HEK293T (cell line): ENCODE data around the gene EPHB2.

Source experiments
- ARNT ChIP-seq: fragments of 450-650 bp; IDR thresholded peaks from 2 replicates; pipeline ENCODE4 v1.6.1; 2017; ENCODE audit warnings: mild to moderate bottlenecking
- CTBP1 ChIP-seq: fragments of 450-650 bp; IDR thresholded peaks from 2 replicates; pipeline ENCODE4 v1.6.1; 2016; ENCODE audit warnings: borderline replicate concordance
- ELF4 ChIP-seq: fragments of 450-650 bp; IDR thresholded peaks from 2 replicates; pipeline ENCODE4 v1.6.1; 2017; ENCODE audit warnings: antibody characterized with exemption
- FOXA1 ChIP-seq: fragments of 450-650 bp; IDR thresholded peaks from 2 replicates; pipeline ENCODE4 v1.6.1; 2016; ENCODE audit warnings: mild to moderate bottlenecking
- FOXK2 ChIP-seq: fragments of 450-650 bp; IDR thresholded peaks from 2 replicates; pipeline ENCODE4 v1.6.1; 2016; ENCODE audit warnings: mild to moderate bottlenecking
- FOXM1 ChIP-seq: fragments of 450-650 bp; IDR thresholded peaks from 2 replicates; pipeline ENCODE4 v1.6.1; 2017; ENCODE audit warnings: mild to moderate bottlenecking, borderline replicate concordance
- HDGF ChIP-seq: fragments of 450-650 bp; IDR thresholded peaks from 2 replicates; pipeline ENCODE4 v1.6.1; 2017; ENCODE audit warnings: antibody characterized with exemption, borderline replicate concordance
- LEF1 ChIP-seq: fragments of 450-650 bp; IDR thresholded peaks from 2 replicates; pipeline ENCODE4 v1.6.1; 2017; ENCODE audit warnings: mild to moderate bottlenecking, borderline replicate concordance
- NFRKB ChIP-seq: fragments of 450-650 bp; IDR thresholded peaks from 2 replicates; pipeline ENCODE4 v1.6.1; 2016; ENCODE audit warnings: mild to moderate bottlenecking, moderate library complexity
- SP1 ChIP-seq: fragments of 450-650 bp; IDR thresholded peaks from 2 replicates; pipeline ENCODE4 v1.6.1; 2017
- SUZ12 ChIP-seq: fragments of 450-650 bp; IDR thresholded peaks from 2 replicates; pipeline ENCODE4 v1.6.1; 2016; ENCODE audit warnings: mild to moderate bottlenecking
- TARDBP ChIP-seq: fragments of 450-650 bp; IDR thresholded peaks from 2 replicates; pipeline ENCODE4 v1.6.1; 2016
- ZNF384 ChIP-seq: fragments of 450-650 bp; IDR thresholded peaks from 2 replicates; pipeline ENCODE4 v1.6.1; 2016
- TF ChIP-seq, protein P1 (sequence below): fragments of 450-650 bp; IDR thresholded peaks from 2 replicates; pipeline ENCODE4 v1.6.1; 2016

DNA sequence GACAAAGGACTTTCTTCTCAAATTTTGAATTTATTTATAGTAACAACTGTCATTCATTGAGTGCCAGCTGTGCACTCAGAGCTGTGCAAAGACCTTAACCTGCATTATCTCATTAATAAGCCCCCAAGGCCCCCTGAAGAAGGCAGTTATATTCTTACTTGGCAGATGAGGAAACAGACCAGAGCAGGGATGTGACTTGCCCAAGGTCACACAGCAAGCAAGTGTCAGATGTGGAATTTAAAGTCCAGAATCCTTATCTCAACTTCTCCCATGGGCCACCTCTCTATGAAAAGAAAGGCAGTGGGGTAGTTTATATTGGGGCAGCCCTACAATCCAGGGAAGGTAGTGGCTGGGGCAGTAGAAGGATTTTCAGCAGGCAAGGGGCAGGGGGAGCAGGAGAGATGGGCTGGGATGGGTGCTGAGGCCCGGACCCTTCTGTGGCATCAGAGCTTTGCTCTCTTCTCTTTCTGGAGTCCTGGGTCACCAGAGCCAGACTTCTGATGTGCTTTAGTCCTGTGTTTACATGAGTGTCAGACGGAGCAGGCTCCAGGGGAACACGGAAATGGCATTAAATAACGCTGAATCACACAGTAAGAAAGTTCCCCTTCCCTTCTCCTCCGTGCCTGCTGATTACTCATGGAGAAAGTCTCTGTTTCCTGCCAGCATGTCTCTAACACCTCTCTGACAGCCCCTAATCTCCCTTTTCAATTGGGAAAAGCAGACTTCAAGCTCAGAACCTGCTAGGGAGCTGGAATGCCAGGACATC is 39.5 kb downstream of the EPHB2 start:
- TF ChIP-seq SUZ12 (no peak), ELF4 (no peak), FOXA1 (no peak), FOXK2 (no peak), TARDBP (no peak), HDGF (no peak), ZNF384 (no peak), SP1 (no peak), ARNT (no peak), FOXM1 (no peak), LEF1 (no peak), NFRKB (no peak), CTBP1 (no peak)
- TF ChIP-seq, protein P1, sequence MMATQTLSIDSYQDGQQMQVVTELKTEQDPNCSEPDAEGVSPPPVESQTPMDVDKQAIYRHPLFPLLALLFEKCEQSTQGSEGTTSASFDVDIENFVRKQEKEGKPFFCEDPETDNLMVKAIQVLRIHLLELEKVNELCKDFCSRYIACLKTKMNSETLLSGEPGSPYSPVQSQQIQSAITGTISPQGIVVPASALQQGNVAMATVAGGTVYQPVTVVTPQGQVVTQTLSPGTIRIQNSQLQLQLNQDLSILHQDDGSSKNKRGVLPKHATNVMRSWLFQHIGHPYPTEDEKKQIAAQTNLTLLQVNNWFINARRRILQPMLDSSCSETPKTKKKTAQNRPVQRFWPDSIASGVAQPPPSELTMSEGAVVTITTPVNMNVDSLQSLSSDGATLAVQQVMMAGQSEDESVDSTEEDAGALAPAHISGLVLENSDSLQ, result no peak
